Dermis microvascular lymphatic vessel endothelial cell (primary cell): ENCODE data around the gene EGFL7. TPM values are rescaled to one million over a fixed set of nuclear protein-coding genes. Genes with fewer than 3 reads are reported as not detected.

ENCODE experiments used
- DNase-seq, 2 donors: peaks; one replicate each; pipeline versions ENCODE4 v3.0.0 to v3.0.0-alpha.2; 2010; ENCODE audit warnings: low read depth in 2 of 2
- total RNA-seq: library from RNA; depleted of rRNA; stranded (reverse); fragments of >200 nt; gene quantifications from 2 replicates; pipeline ENCODE4 v1.2.1, GENCODE V29; 2014

The EGFL7 gene
- total RNA-seq, 1 donor from 2014 or later: 330 TPM

DNA sequence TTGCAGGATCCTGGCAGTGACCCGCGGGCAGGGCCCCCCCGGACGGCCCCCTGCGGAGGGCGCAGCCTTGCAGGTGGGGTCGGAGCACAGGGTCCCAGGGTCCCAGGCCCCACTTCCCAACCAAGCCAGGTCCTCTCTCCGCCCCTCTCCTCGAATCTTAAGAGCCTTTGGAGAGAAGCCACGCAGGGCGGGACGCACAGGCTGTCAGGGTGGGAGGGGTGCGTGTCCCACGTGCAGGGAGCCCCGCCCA lies 18.4 kb upstream of the EGFL7 start:
- peak in 1 of 2 donors; percentile 89 for DNase-seq

DNA sequence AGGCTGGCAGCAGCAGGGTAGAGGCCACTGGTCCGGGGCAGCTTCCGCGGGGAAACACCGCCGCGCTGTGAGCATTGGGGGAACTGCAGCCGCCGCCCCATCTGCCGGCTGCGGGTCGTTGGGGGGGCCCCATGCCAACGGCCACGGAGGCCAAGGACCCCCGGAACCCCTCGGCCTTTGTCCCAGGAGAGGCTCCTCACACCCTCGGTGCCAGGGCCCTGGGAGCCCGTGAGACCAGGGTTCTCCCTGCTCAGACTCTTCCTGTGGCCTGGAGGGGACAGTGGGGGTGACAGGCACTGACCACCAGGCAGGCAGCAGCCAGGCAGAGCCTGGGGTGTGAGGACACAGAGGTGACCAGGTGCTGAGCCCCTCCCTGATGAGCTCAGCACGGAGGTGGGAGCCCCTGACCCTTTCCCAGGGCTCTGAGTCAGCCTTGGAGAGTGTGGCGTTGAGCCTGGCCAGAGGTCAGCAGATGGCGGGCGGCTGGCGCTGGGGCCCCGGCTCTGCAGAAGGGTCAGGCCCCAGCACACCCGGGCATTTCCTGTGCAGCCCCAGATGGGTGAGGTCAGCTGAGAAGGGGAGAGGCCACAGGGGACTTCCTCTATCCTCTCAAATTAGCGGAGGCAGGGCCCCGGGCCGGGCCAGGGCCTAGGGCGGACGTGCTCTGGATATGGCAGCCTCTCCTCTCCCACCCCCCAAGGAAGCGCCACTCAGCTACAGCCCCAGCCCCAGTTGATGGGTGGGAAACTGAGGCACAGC lies 17.9 kb upstream of the EGFL7 start:
- peak; percentile 95 to 96 for DNase-seq

- DNase-seq: no peak
These were observed 17.3 kb upstream of the EGFL7 start for GRCh38 chr9:136645352-136645902.

GRCh38 chr9:136645903-136646754 lies 16.6 kb upstream of the EGFL7 start:
- DNase-seq: peak; percentile 94 to 99

GRCh38 chr9:136646827-136647711 lies 15.6 kb upstream of the EGFL7 start:
- peak in 1 of 2 donors; percentile 18 for DNase-seq

GRCh38 chr9:136648751-136649150 lies 14.0 kb upstream of the EGFL7 start:
- DNase-seq: peak in 1 of 2 donors; percentile 97

GRCh38 chr9:136650021-136650420 lies 12.7 kb upstream of the EGFL7 start:
- DNase-seq: no peak

- no peak for DNase-seq
These were observed 12.1 kb upstream of the EGFL7 start for GRCh38 chr9:136650648-136651047.

DNA sequence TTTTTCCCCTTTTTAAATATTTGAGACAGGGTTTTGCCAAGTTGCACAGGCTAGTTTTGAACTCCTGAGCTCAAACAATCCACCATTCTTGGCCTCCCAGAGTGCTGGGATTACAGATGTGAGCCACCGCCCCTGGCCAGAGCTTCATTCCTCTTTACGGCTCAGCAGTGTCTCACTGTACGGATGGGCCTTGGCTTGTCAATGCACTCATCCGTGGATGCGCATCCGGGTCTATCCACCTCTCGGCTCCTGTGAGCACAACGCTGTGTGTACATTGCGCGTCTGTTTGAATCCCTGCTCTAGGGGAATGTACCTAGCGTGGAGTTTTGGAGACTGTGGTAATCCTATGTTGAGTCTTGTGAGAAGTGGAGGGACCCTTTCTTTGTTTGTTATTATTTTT lies 10.9 kb upstream of the EGFL7 start:
- DNase-seq: no peak

DNA sequence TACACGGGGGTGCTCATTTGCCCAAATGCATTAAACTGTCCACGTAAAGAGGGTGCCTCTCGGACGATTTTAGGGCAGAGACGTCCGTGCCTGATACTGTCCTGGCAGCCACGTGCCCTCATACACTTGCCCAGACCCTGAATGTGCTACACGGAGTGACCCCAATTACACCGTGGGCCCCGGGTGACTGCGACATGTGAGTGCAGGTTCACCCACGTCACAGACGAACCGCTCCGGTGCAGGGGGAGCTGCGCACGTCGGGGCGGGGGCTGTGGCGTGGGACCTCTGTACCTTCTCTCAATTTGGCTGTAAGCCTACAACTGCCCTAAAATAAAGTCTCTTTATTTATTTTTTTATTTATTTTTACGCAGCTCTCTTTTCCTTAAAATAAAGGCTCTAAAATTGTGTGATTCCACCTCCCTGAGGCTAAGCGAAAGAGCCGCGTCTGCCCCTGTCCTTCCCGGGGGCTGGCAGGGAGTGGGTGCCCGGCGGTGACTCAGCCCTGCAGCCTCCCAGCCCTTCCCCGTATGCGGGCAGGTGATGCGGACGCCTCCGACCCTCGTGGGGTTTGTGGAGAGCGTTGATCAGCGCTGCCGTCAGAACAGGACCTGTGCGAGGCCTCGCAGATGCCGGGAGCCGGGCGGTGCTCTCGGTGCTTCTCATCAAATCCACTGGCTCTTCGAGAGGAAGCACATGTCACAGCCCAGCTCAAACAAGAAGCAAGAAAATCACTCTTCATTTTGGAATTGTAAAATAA lies 9.2 kb upstream of the EGFL7 start:
- DNase-seq: no peak

GRCh38 chr9:136654820-136655535 lies 7.7 kb upstream of the EGFL7 start:
- no peak for DNase-seq

GRCh38 chr9:136655536-136656182 lies 7.1 kb upstream of the EGFL7 start:
- DNase-seq: peak; percentile 96 to 99

DNA sequence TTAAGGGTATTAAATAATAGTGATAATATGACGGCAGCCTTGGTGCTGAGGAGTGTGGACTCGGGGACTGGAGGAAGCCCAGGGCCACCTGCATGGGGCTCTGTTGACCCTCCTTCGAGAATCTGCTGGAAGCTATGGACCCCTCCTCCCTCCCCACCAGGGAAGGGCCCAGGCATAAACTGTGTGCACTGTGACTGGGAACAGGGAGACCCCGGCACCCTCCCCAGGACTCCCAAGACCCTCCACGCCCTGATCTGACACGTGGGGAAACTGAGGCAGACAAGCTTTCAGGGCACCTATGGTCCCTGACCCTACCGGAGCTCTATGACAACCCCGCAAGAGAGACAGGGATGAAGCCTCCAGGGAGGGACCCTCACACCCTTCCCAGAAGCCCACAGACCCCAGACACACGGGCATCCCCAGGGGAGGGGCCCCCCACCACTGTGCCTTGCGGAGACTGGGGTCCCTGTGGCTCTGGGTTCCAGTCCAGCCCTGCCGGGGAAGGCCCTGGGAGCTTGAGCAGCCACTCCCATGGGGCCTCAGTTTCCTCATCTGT lies 6.5 kb upstream of the EGFL7 start:
- DNase-seq: no peak

- peak in 1 of 2 donors; percentile 50 for DNase-seq
These were observed 5.7 kb upstream of the EGFL7 start for GRCh38 chr9:136656795-136657611.

- DNase-seq: peak in 1 of 2 donors; percentile 19
These were observed 4.5 kb upstream of the EGFL7 start for GRCh38 chr9:136657974-136658848.

DNA sequence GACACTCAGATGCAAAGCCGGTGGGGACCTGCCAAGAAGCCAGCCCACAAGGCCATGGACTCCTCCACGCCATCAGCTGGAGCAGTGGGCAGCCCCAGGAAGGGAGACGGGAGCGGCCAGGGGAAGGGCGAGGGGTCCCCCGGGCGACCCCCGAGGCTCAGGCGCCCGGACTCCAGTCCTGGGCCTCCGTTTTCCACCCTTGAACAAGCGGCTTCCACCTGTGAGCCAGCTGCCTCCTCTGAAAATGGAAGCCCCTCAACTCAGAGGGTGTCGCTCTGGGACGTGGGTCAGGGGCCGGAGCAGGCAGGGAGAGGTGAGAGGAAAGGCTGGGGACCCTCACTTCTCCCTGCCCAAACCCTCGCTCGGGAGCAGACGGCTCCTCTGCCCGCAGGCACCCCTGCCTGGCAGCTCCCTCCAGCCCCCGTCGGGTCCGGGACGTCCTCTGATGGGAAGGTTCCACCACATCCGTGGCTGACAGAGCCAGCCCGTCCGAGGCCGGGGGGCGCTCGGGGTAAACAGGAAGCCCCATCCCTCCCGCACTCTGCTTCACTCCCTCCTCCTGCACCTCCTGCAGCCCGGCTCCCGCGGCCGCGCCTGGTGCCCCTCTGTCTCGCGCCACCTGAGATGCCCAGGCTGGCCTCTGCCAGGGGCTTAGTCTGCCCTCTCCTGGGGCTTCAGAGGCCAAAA lies 3.7 kb upstream of the EGFL7 start:
- DNase-seq: peak in 1 of 2 donors; percentile 67
